ENCODE results near the gene NFE2L1.

DNA sequence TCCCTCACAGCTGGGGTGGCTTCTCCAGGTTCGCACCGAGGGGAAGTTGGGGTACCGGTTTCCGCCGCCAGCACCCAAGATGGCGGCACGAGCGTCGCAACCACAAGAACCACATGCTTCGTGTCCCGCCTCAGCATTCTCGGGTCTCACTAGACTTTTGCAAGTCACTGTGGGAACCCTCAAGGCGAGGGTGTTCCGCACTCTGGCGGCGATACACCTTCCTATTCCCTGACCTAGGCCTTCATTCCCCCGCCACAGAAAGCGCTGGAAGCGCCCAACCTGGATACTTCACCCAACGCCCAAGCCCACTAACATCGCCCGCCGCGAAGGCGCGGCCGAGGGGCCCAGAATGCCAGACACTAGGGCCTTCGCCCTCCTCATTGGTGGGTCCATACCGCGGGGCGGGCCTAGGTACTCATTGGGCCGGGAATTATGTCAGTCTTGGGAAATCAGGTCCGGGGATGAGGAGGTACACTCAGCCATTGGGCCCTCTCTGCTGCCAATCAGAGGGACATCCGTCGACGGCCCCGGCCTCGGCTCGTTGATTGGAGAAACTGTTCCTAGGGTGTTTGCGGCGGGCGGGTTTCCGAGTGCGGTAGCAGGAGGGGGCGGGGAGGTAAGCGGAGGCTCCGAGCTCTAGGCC is at the start of gene NFE2L1:
- TF ChIP-seq POLR2A (IDR thresholded peaks at IDR 0.05; ENCODE audit: low read depth, low read length) (peak; percentile 87), TAF1 (IDR thresholded peaks at IDR 0.05; ENCODE audit: low read depth, low read length) (peak; percentile 31; the same call in 1 of the 2 replicates), POLR2AphosphoS5 (IDR thresholded peaks at IDR 0.05; ENCODE audit: low read depth, low read length) (peak; percentile 94), SPI1 (IDR thresholded peaks at IDR 0.05; ENCODE audit: low read depth, low read length) (peak; percentile 62; the same call in 1 of the 2 replicates)
